ENCODE data around the gene STXBP5. TPM values are rescaled to one million over a fixed set of nuclear protein-coding genes. Genes with fewer than 3 reads are reported as not detected.

Gene STXBP5
- polyA plus RNA-seq, 1 of the 3 experiments (the other 2 are of a cell fraction) = 9.9 TPM

DNA sequence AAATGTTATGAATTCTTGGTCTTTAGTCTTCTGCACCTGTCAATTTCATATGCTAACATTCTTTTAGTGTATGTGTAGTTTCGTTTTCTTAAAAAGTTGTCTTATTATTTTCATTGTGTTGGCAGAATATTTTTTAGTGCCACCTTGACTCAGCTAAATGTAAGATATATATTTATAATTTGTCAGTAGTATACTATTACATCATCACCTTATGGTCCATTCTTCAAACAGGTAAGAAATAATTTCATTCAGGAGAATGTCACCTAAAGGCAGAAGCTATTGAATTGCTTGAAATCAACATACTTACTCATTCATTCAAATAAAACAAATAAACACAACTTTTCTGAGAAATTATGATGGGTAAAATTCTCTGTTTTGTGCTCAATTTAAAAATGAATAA is 3.5 kb upstream of the STXBP5 start:
- peaks cover 23% of the 10 kb centered on the region for H3F3A ChIP-seq (replicated peaks; ENCODE audit: insufficient read depth)
- H4K20me1 ChIP-seq (ENCODE audit: insufficient read depth) = peaks cover 4% of the 10 kb centered on the region
- no peak overlapping the region for H3K4me2 ChIP-seq
- CTCF ChIA-PET = no interaction called here
- WGBS (ENCODE audit: low lambda C conversion rate) = 96% methylated on average over 1 of the region's 1 CpG
- no peak for DNase-seq
- no peak overlapping the region for H3K27ac ChIP-seq (ENCODE audit: low read depth in 2 of 2, low read length in 1 of 2)
- H3K9ac ChIP-seq = no peak overlapping the region
- no peak for TF ChIP-seq NRF1 (IDR thresholded peaks at IDR 0.05; ENCODE audit: low read depth, low read length)
- no peak for TF ChIP-seq RFX5 (IDR thresholded peaks at IDR 0.05; ENCODE audit: low read length)
- no peak for TF ChIP-seq CHD2 (IDR thresholded peaks at IDR 0.05; ENCODE audit: low read length, partially characterized antibody)
- no peak for TF ChIP-seq POLR2AphosphoS5 (IDR thresholded peaks at IDR 0.05; ENCODE audit: low read depth, low read length)
- TF ChIP-seq, protein P1, sequence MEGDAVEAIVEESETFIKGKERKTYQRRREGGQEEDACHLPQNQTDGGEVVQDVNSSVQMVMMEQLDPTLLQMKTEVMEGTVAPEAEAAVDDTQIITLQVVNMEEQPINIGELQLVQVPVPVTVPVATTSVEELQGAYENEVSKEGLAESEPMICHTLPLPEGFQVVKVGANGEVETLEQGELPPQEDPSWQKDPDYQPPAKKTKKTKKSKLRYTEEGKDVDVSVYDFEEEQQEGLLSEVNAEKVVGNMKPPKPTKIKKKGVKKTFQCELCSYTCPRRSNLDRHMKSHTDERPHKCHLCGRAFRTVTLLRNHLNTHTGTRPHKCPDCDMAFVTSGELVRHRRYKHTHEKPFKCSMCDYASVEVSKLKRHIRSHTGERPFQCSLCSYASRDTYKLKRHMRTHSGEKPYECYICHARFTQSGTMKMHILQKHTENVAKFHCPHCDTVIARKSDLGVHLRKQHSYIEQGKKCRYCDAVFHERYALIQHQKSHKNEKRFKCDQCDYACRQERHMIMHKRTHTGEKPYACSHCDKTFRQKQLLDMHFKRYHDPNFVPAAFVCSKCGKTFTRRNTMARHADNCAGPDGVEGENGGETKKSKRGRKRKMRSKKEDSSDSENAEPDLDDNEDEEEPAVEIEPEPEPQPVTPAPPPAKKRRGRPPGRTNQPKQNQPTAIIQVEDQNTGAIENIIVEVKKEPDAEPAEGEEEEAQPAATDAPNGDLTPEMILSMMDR (IDR thresholded peaks at IDR 0.05) = no peak
- no peak for TF ChIP-seq MEF2A (IDR thresholded peaks at IDR 0.05; ENCODE audit: borderline replicate concordance, low read depth)
- TF ChIP-seq RAD21 (IDR thresholded peaks at IDR 0.05; ENCODE audit: low read length) = no peak
- no peak for TF ChIP-seq FOSL2 (IDR thresholded peaks at IDR 0.05; ENCODE audit: borderline replicate concordance, low read depth)
- TF ChIP-seq RCOR1 (IDR thresholded peaks at IDR 0.05; ENCODE audit: low read length) = no peak
- no peak for TF ChIP-seq ELF1 (IDR thresholded peaks at IDR 0.05)
- TF ChIP-seq, protein P2, sequence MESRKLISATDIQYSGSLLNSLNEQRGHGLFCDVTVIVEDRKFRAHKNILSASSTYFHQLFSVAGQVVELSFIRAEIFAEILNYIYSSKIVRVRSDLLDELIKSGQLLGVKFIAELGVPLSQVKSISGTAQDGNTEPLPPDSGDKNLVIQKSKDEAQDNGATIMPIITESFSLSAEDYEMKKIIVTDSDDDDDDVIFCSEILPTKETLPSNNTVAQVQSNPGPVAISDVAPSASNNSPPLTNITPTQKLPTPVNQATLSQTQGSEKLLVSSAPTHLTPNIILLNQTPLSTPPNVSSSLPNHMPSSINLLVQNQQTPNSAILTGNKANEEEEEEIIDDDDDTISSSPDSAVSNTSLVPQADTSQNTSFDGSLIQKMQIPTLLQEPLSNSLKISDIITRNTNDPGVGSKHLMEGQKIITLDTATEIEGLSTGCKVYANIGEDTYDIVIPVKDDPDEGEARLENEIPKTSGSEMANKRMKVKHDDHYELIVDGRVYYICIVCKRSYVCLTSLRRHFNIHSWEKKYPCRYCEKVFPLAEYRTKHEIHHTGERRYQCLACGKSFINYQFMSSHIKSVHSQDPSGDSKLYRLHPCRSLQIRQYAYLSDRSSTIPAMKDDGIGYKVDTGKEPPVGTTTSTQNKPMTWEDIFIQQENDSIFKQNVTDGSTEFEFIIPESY (IDR thresholded peaks at IDR 0.05; ENCODE audit: borderline replicate concordance, low read depth) = no peak
- no peak for TF ChIP-seq GABPA (IDR thresholded peaks at IDR 0.05; ENCODE audit: low read depth)
- no peak overlapping the region for H3K4me3 ChIP-seq (ENCODE audit: low read depth in 2 of 2, low read length in 1 of 2)
- H3K4me1 ChIP-seq (ENCODE audit: control insufficient read depth in 1 of 2, insufficient read depth in 2 of 2, low read depth in 1 of 2, low read length in 1 of 2) = no peaks in the 10 kb centered on the region; a peak in 2 of 4 replicates
- H3K36me3 ChIP-seq (replicated peaks in 1 of 2; ENCODE audit: control insufficient read depth in 1 of 2, insufficient read depth in 2 of 2, low read length in 1 of 2) = no peaks in the 10 kb centered on the region
- POLR2A ChIA-PET = no interaction called here
- peaks cover 23% of the 10 kb centered on the region for H3K79me2 ChIP-seq (ENCODE audit: insufficient read depth)
- H3K27me3 ChIP-seq (ENCODE audit: insufficient read depth) = no peaks in the 10 kb centered on the region
- H2AFZ ChIP-seq (ENCODE audit: low read depth) = no peak overlapping the region
- H3K9me2 ChIP-seq = no peaks in the 10 kb centered on the region
- no peaks in the 10 kb centered on the region for H3K9me3 ChIP-seq

- WGBS (ENCODE audit: low lambda C conversion rate) = 2% methylated on average over 14 of the region's 16 CpGs
- Histone ChIP-seq H4K20me1 (ENCODE audit: insufficient read depth) (peaks cover 16% of the 10 kb centered on the region), H3K9me2 (no peaks in the 10 kb centered on the region), H3K9ac (peak overlapping the region; percentile 61; the same call in 1 of the 2 replicates), H3K9me3 (no peaks in the 10 kb centered on the region), H3K4me1 (ENCODE audit: control insufficient read depth in 1 of 2, insufficient read depth in 2 of 2, low read depth in 1 of 2, low read length in 1 of 2) (no peaks in the 10 kb centered on the region; a peak in 2 of 4 replicates), H3K27me3 (ENCODE audit: insufficient read depth) (no peaks in the 10 kb centered on the region), H3K4me3 (ENCODE audit: low read depth in 2 of 2, low read length in 1 of 2) (peak overlapping the region; percentile 81 to 92), H3K27ac (ENCODE audit: low read depth in 2 of 2, low read length in 1 of 2) (peak overlapping the region; percentile 81 to 88), H3K36me3 (replicated peaks in 1 of 2; ENCODE audit: control insufficient read depth in 1 of 2, insufficient read depth in 2 of 2, low read length in 1 of 2) (peaks cover 0 to 5% of the 10 kb centered on the region in 2 experiments), H3F3A (replicated peaks; ENCODE audit: insufficient read depth) (peaks cover 29% of the 10 kb centered on the region), H3K4me2 (peak overlapping the region; percentile 98), H2AFZ (ENCODE audit: low read depth) (peak overlapping the region; percentile 99), H3K79me2 (ENCODE audit: insufficient read depth) (peaks cover 36% of the 10 kb centered on the region)
- peak; percentile 42 for DNase-seq
- ChIA-PET CTCF (interaction anchor here (0.5 to 2.0 kb wide), 5 partner anchors 9 to 377 kb away, joined by 3 to 6 read pairs (median 3); no protein-coding TSS in a partner anchor), POLR2A (no interaction called here)
- TF ChIP-seq RCOR1 (IDR thresholded peaks at IDR 0.05; ENCODE audit: low read length) (0 out of 2 replicates have a peak, but pooled peaks have one; percentile 4), IRF3 (IDR thresholded peaks at IDR 0.05; ENCODE audit: low read depth, low read length) (no peak), ELF1 (IDR thresholded peaks at IDR 0.05) (peak; percentile 99), FOXJ3 (CRISPR knock-in tag; IDR thresholded peaks at IDR 0.05) (no peak), TAF1 (IDR thresholded peaks at IDR 0.05; ENCODE audit: borderline replicate concordance, low read depth, low read length) (0 out of 2 replicates have a peak, but pooled peaks have one; percentile 52), GATA2 (CRISPR knock-in tag; IDR thresholded peaks at IDR 0.05) (peak; percentile 89), MAX (IDR thresholded peaks at IDR 0.05; ENCODE audit: low read depth) (0 out of 2 replicates have a peak, but pooled peaks have one; percentile 6), RAD21 (IDR thresholded peaks at IDR 0.05; ENCODE audit: low read length) (peak; percentile 16; the same call in 1 of the 2 replicates)
- TF ChIP-seq, protein P1 (IDR thresholded peaks at IDR 0.05) = peak; percentile 24
Observed at GRCh38 chr6:147201885-147202515, 2.2 kb upstream of the STXBP5 start.

Data from SK-N-SH (cell line).